ENCODE results near the gene CARS1.

Gene CARS1

DNA sequence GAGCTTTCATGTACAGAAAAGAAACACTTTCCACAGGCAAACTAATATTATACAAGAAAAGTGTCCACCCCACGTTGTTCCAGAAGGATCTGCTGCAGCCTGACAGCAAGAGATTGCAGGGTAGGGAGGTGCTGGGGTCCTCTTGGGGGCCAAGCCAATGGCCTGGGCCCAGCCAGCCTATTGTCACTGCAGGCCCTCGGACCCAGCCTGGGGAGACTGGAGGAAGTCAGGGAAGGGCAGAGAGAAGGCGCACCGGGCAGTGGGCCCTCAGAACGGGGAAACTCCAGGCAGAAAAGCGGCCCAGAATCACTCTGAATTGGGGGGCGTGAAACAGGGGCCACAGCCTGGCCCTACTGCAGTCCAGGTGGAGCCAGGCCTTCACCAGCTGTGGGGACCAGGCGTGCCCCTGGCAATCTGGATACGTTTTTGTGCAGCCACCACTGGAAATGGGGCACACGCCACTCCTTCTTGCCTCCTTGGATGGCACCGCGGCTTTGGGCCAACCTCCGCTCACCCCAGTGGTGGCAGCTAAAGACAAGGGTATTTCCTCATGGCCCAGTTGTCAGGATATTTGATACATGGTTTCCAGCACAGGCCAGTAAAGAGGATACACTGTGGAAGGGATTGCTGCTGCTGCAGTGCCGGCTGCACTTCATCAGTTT, 61.2 kb downstream of the CARS1 start:
- no peak for TF ChIP-seq CTCF (IDR thresholded peaks at IDR 0.05; ENCODE audit: insufficient read depth, low read depth, low read length, missing control alignments)
- DNase-seq (ENCODE audit: low read depth), result no peak
- no peak overlapping the region for H3K4me3 ChIP-seq (ENCODE audit: low read length)

DNA sequence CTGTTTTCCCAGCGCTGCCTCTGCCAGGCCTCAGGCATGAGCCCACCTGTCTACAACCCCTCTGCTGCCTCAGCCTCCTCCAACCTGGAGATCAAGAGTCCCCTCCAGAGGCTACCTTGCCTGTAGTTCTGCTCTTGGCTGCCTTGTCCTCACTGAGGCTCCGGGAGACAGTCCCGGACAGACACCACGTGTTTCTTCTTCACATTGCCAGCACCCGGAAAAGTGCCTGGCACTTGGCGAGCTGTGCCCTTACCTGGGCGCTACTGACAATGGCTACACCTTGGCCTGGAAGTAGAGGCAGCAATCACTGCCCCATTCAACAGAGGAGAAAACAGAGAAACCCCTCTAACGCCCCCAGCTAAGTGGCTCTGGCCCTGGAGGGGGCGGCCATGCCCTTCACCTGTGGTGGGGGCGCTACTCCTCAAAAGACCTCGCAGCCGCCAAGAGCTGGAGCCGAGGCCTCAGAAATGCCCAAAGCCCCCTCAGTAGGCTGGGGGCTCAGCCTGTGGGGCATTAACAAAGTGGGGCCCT, 62.1 kb downstream of the CARS1 start:
- DNase-seq (ENCODE audit: low read depth), result no peak
- no peak overlapping the region for H3K4me3 ChIP-seq (ENCODE audit: low read length)
- TF ChIP-seq CTCF (IDR thresholded peaks at IDR 0.05; ENCODE audit: insufficient read depth, low read depth, low read length, missing control alignments), result no peak

DNA sequence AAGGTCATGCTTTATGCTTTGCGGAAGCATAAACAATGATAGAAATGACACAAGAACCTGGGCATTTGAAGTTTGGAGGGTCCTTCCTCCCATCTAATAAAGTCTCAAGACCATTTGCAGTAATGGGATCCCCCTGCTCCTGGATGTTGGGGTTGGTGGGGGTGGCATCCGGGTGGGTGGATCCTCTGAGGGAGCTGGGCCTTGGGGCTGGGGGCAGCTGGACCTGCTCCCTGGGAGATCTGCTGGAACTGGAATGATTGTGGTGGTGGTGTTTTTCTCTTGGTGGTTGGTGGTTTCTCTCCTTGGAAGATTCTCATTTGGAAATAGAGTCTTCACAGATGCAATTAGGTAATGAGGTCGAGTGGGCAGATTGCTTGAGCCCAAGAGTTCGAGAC, 62.9 kb downstream of the CARS1 start:
- DNase-seq (ENCODE audit: low read depth), result no peak
- TF ChIP-seq CTCF (IDR thresholded peaks at IDR 0.05; ENCODE audit: insufficient read depth, low read depth, low read length, missing control alignments), result no peak
- no peak overlapping the region for H3K4me3 ChIP-seq (ENCODE audit: low read length)

DNA sequence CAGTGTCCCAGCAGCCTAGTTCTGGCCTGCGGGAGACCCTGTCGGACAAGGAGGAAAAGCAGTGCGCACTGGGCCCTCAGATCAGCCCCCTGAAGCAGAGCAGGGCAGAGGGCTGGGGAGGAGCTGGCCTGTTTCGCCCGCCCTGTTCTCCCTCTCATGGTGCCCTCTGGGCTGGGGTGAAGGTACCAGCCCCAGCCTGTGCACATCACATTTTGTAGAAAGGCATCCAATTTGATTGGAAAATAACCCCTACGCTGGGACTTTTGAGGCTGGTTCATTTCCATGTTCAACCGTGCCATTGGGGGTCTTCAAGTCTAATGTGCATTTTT, 64.3 kb downstream of the CARS1 start:
- no peak for DNase-seq (ENCODE audit: low read depth)
- TF ChIP-seq CTCF (IDR thresholded peaks at IDR 0.05; ENCODE audit: insufficient read depth, low read depth, low read length, missing control alignments), result no peak
- peak overlapping the region; percentile 79 for H3K4me3 ChIP-seq (ENCODE audit: low read length)

DNA sequence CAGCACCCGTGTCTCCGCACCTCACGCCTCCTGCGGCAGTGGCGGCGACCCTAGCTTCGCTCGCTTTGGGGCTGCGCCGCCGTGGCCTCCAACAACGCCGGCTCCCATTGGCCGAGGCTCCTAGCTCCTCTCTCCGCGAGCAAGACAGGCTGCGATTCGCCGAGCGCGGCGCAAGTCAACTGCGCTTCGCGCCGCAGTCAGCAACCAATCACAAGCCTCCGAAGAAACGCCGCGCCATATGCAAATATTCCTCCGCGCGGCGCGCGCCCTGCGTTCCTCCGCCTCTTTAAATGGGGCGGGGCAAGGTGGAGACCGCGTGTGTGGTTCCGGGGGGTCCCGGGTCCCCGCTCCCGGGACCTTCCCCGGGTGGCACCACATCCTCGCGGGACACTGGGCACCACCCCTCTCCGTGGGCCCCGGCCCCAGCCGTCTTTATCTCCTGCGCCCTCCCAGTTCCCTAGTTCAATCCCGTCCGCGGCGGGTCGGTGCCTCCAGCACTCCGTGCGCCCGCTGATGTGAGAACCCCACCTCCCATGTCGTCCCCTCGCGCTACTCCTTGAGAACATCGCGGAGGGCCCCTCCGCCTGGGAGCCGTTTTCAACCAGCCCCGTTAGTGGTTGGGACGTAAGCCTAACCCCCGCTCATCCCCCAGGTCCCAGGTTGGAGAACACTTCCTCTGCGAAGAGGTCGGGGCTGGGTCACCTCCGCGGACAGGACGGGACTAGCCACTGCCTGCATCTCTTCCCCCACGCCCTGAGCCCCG, 64.8 kb downstream of the CARS1 start, which contains the start of gene NAP1L4:
TSS of gene NAP1L4 (minus strand) at position 96 of the 763 bp plus-strand sequence. CDS start 13,109 bp downstream, outside the sequence.
- DNase-seq (ENCODE audit: low read depth), result peak; percentile 98
- TF ChIP-seq CTCF (IDR thresholded peaks at IDR 0.05; ENCODE audit: insufficient read depth, low read depth, low read length, missing control alignments), result no peak
- peak within 1 kb of the TSS; percentile 79 for H3K4me3 ChIP-seq (ENCODE audit: low read length)

- DNase-seq (ENCODE audit: low read depth), result peak; percentile 72
- peak overlapping the region; percentile 79 for H3K4me3 ChIP-seq (ENCODE audit: low read length)
- TF ChIP-seq CTCF (IDR thresholded peaks at IDR 0.05; ENCODE audit: insufficient read depth, low read depth, low read length, missing control alignments), result no peak
These were observed 65.6 kb downstream of the CARS1 start for GRCh38 chr11:2991452-2992233.

All from epithelial cell of esophagus (primary cell).